Neutrophil (primary cell): ENCODE measurements around the gene RFX4.

Experiments
- H3K27ac ChIP-seq: fragments of 200-600 bp; sonication (generic); 2 replicates; pipeline ENCODE4 v1.5.1; 2016; ENCODE audit warnings: mild to moderate bottlenecking, moderate library complexity
- H3K27me3 ChIP-seq: fragments of 200-600 bp; sonication (generic); 2 replicates; pipeline ENCODE4 v1.6.0; 2016; ENCODE audit warnings: mild to moderate bottlenecking
- H3K36me3 ChIP-seq: fragments of 200-600 bp; sonication (generic); 2 replicates; pipeline ENCODE4 v1.5.1; 2017
- H3K4me1 ChIP-seq, 2 experiments: fragments of 200-600 bp in 1 of 2; sonication (generic) in 1 of 2; 1 replicate in 1 of 2; 2 replicates in 1 of 2; pipeline versions ENCODE4 v1.5.1 to v1.6.1; 2013 to 2016; ENCODE audit warnings: low read depth in 1 of 2, low read length in 1 of 2, mild to moderate bottlenecking in 1 of 2, moderate library complexity in 1 of 2; ENCODE audit not compliant: control insufficient read depth in 1 of 2, insufficient read depth in 1 of 2
- H3K4me3 ChIP-seq, 2 experiments: fragments of 200-600 bp in 1 of 2; sonication (generic) in 1 of 2; 1 replicate in 1 of 2; 2 replicates in 1 of 2; pipeline ENCODE4 v1.5.1; 2013 to 2016; ENCODE audit warnings: low read depth in 1 of 2, low read length in 1 of 2, mild to moderate bottlenecking in 1 of 2, moderate library complexity in 1 of 2
- H3K9me3 ChIP-seq: fragments of 200-600 bp; sonication (generic); 2 replicates; pipeline ENCODE4 v1.5.1; 2016
- TF ChIP-seq, protein P1 (sequence below): fragments of 200-600 bp; sonication (generic); IDR thresholded peaks from 2 replicates; pipeline ENCODE4 v1.5.1; 2016; ENCODE audit warnings: antibody characterized with exemption

RFX4 gene

DNA sequence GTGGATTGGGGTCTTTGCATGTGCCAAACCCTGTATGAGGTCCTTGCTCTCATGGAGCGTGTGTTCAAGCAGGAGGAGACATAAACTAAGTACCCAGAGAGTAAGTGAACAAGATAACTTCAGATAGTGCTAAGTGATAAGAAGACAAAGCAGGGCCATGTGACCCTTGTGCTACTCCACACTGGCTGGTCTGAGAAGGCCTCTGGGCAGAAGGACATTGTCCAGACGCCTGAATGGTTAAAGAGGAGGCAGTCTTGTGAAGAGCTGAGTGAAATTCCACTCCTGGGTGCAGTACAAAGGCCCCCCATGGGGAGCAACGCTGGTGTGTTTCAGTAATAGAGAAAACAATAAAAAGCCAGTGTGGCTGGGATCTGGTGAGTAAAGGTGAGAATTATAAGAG lies 98.4 kb downstream of the RFX4 start:
- TF ChIP-seq, protein P1, sequence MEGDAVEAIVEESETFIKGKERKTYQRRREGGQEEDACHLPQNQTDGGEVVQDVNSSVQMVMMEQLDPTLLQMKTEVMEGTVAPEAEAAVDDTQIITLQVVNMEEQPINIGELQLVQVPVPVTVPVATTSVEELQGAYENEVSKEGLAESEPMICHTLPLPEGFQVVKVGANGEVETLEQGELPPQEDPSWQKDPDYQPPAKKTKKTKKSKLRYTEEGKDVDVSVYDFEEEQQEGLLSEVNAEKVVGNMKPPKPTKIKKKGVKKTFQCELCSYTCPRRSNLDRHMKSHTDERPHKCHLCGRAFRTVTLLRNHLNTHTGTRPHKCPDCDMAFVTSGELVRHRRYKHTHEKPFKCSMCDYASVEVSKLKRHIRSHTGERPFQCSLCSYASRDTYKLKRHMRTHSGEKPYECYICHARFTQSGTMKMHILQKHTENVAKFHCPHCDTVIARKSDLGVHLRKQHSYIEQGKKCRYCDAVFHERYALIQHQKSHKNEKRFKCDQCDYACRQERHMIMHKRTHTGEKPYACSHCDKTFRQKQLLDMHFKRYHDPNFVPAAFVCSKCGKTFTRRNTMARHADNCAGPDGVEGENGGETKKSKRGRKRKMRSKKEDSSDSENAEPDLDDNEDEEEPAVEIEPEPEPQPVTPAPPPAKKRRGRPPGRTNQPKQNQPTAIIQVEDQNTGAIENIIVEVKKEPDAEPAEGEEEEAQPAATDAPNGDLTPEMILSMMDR, result no peak
- peaks cover 14% of the 10 kb centered on the region for H3K27me3 ChIP-seq
- no peaks in the 10 kb centered on the region for H3K9me3 ChIP-seq
- no peak overlapping the region for H3K4me3 ChIP-seq
- H3K36me3 ChIP-seq, result no peaks in the 10 kb centered on the region
- no peaks in the 10 kb centered on the region for H3K4me1 ChIP-seq
- H3K27ac ChIP-seq, result no peak overlapping the region

DNA sequence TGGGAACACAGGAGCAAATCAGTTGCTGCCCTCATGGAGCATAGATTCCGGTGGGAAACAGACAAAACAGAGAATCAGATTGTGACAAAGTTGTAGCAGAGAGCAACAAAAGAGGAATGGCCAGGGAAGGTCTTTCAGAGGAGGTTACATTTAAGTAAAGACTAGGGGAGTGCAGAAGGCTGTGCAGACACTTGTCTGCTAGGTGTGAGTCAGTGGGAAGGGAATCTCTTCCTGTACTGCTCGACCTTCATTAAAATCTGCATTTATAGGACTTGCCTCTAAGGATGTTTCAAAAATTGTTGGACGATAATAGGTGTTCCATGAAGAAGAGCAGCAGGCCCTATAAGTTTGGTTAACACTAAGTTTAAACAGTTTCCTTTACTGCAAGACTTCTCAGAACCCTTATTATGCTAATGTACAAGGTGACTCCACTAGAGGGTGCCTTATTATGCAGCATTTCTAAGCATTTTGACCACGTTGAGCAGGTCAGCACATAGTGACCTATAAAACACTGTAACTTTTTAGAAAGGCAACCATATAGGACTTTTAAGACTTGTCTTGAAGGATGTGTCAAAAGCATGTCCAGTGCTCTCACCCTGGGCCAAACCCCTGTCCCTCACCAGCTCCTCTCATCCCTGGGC lies 99.9 kb downstream of the RFX4 start:
- H3K27me3 ChIP-seq, result peaks cover 14% of the 10 kb centered on the region
- no peaks in the 10 kb centered on the region for H3K36me3 ChIP-seq
- H3K4me1 ChIP-seq, result no peaks in the 10 kb centered on the region
- TF ChIP-seq, protein P1, result no peak
- no peaks in the 10 kb centered on the region for H3K9me3 ChIP-seq
- no peak overlapping the region for H3K27ac ChIP-seq
- H3K4me3 ChIP-seq, result no peak overlapping the region

GRCh38 chr12:106684497-106684896 lies 101.7 kb downstream of the RFX4 start:
- Histone ChIP-seq H3K27me3 (peaks cover 14% of the 10 kb centered on the region), H3K9me3 (no peaks in the 10 kb centered on the region), H3K27ac (no peak overlapping the region), H3K4me1 (no peaks in the 10 kb centered on the region), H3K4me3 (no peak overlapping the region), H3K36me3 (no peaks in the 10 kb centered on the region)
- TF ChIP-seq, protein P1, result no peak

DNA sequence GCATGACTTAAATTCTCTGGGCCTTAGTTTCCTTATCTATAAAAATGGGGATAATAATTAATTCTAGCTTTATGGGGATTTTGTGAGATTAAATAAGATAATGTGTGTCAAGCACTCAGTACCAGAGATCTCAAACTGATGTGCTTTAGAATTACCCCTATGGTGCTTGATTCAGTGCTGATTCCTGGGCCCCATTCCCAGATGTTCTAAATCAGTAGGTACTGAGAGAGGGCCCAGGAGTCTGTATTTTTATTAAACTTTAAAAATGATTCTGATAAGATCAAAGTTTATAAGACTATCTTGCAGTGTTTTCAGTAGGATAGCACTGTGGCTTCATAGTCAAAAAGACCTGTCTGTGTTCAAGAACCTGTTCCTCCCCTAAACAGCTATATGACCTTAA lies 102.6 kb downstream of the RFX4 start:
- H3K36me3 ChIP-seq, result no peaks in the 10 kb centered on the region
- H3K27me3 ChIP-seq, result peaks cover 7% of the 10 kb centered on the region
- H3K27ac ChIP-seq, result no peak overlapping the region
- H3K4me1 ChIP-seq, result no peaks in the 10 kb centered on the region
- TF ChIP-seq, protein P1, result no peak
- no peak overlapping the region for H3K4me3 ChIP-seq
- H3K9me3 ChIP-seq, result no peaks in the 10 kb centered on the region

GRCh38 chr12:106687672-106688071 lies 104.9 kb downstream of the RFX4 start:
- no peak overlapping the region for H3K4me3 ChIP-seq
- TF ChIP-seq, protein P1, result no peak
- no peaks in the 10 kb centered on the region for H3K9me3 ChIP-seq
- H3K4me1 ChIP-seq, result no peaks in the 10 kb centered on the region
- H3K36me3 ChIP-seq, result no peaks in the 10 kb centered on the region
- H3K27ac ChIP-seq, result no peak overlapping the region
- peaks cover 11% of the 10 kb centered on the region for H3K27me3 ChIP-seq
